ENCODE measurements around the gene TMEM106C. TPM values are rescaled to one million over a fixed set of nuclear protein-coding genes. Genes with fewer than 3 reads are reported as not detected.
A peak's percentile ranks its signal among the peaks of the same experiment; 100 is the strongest.

Gene TMEM106C
- total and polyA plus RNA-seq, 2 of the 13 experiments (the other 11 are each of a cell fraction or from before 2014, with no cell fraction given): 132 to 192 TPM

DNA sequence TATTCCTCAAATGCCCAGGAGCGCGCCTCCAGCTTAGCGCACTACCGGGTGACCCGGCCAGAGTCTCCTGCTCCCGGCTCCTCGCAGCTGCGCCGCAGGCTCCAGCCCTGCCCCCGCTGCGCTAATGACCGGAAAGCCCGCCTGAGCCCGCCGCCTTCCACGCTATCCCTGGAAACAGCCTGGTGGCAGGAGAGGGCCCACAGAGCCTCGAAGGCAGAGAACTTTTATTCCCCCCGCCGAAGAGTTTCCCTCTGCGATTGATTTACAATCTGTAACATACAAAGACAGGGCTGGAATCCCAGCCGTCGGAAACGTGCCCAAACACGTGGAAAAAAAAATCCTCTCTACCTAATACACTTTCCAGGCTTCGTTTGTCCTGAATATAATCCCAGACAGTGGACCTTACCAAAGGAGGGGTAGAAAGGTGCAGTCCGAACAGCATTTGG is 39.4 kb downstream of the TMEM106C start (continued):
- peak; percentile 59; the same call in 1 of the 2 replicates for TF ChIP-seq GABPB1 (CRISPR knock-in tag; IDR thresholded peaks at IDR 0.05)
- TF ChIP-seq RBFOX2 (IDR thresholded peaks at IDR 0.05; ENCODE audit: low read depth, low read length): peak; percentile 58; the same call in 1 of the 2 replicates
- TF ChIP-seq KDM2A (CRISPR knock-in tag; IDR thresholded peaks at IDR 0.05; ENCODE audit: borderline replicate concordance, low read depth): no peak
- TF ChIP-seq ZC3H4 (CRISPR knock-in tag; IDR thresholded peaks at IDR 0.05; ENCODE audit: borderline replicate concordance): no peak
- 0 out of 2 replicates have a peak, but pooled peaks have one; percentile 42 for TF ChIP-seq ZNF430 (CRISPR knock-in tag; IDR thresholded peaks at IDR 0.05)

DNA sequence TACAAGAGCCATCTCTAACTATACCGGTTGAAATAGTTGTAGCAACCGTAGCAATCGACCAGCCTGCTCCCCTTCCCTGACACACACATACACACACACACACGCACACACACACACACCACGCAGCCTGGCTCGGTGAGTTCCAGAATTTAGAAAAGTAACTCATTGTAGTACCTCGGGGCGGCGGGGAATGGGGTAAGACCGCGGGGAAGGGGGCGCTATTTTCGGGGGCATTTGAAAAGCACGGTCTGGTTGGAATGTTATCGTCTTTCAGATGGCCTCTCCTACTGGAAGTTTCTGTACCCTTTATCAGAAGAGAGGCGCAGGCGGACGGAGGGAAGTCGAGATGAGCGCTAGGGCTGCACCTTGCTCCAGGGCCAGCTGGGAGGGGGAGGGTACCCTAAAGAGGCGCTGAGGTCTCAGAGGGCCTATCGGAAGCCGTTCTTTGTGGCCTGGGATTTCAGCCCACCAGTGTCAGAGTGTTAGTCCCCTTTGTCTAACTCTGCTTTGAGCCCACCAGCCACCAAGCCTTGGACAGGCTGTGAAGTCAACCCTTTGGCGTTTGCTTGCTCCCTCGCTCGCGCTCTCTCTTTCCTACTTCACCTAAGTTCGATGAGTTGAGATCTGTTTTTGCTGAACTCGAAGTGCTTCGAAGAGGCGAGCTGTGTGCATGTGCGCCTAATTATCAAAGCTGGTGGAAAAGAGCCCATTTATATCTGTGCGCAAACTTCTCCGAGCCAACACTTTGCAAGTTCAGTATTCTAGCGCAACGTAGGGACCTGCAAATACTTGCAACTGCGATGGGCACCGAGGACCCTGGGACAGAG is 40.0 kb downstream of the TMEM106C start:
- Histone ChIP-seq H4K20me1 (ENCODE audit: insufficient read depth, low read length) (no peaks in the 10 kb centered on the region), H3K4me3 (replicated peaks in 1 of 3; ENCODE audit: insufficient read depth in 1 of 3, low read depth in 2 of 3, low read length in 3 of 3) (peak overlapping the region; percentile 40 to 64 (median 50); a peak in 4 of 6 replicates), H3K9me3 (ENCODE audit: low read length) (no peaks in the 10 kb centered on the region), H3K9ac (ENCODE audit: insufficient read depth, low read depth, low read length) (no peak overlapping the region), H3K4me2 (ENCODE audit: low read depth, low read length) (peak overlapping the region; percentile 73), H3K27me3 (ENCODE audit: control insufficient read depth in 1 of 2, insufficient read depth in 2 of 2, low read length in 2 of 2) (peaks cover 6 to 53% of the 10 kb centered on the region in 2 experiments), H3K4me1 (ENCODE audit: insufficient read depth, low read length) (peaks cover 57% of the 10 kb centered on the region), H3K36me3 (replicated peaks in 1 of 2; ENCODE audit: control insufficient read depth in 1 of 2, insufficient read depth in 2 of 2, low read length in 2 of 2) (no peaks in the 10 kb centered on the region), H3K79me2 (ENCODE audit: insufficient read depth, low read length) (no peaks in the 10 kb centered on the region), H3K27ac (ENCODE audit: extremely low read length, insufficient read depth, low read length) (no peak overlapping the region), H2AFZ (ENCODE audit: low read length) (no peak overlapping the region)
- intact Hi-C loops (cut with micrococcal nuclease; ENCODE audit: unreplicated experiment) (loop anchor here (2.0 to 10.0 kb wide), 3 partner anchors 19 to 101 kb away; partner anchors contain the start of gene SENP1), in situ Hi-C loops (cut with HindIII; ENCODE audit: extremely low pct_ligation_motif_present, low pct_unique_long_range_greater_than_20kb) (no loop called here)
- FAIRE-seq (no peak), DNase-seq (ENCODE audit: low spot score) (no peak), ATAC-seq (peak; percentile 17)
- ChIA-PET CTCF (ENCODE audit: low intra/inter-chr PET ratio, low total read pairs) (no interaction called here), POLR2A (no interaction called here)
- TF ChIP-seq, protein P1, sequence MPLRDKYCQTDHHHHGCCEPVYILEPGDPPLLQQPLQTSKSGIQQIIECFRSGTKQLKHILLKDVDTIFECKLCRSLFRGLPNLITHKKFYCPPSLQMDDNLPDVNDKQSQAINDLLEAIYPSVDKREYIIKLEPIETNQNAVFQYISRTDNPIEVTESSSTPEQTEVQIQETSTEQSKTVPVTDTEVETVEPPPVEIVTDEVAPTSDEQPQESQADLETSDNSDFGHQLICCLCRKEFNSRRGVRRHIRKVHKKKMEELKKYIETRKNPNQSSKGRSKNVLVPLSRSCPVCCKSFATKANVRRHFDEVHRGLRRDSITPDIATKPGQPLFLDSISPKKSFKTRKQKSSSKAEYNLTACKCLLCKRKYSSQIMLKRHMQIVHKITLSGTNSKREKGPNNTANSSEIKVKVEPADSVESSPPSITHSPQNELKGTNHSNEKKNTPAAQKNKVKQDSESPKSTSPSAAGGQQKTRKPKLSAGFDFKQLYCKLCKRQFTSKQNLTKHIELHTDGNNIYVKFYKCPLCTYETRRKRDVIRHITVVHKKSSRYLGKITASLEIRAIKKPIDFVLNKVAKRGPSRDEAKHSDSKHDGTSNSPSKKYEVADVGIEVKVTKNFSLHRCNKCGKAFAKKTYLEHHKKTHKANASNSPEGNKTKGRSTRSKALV (CRISPR knock-in tag; IDR thresholded peaks at IDR 0.05): peak; percentile 69; the same call in 1 of the 2 replicates
- TF ChIP-seq, protein P2, sequence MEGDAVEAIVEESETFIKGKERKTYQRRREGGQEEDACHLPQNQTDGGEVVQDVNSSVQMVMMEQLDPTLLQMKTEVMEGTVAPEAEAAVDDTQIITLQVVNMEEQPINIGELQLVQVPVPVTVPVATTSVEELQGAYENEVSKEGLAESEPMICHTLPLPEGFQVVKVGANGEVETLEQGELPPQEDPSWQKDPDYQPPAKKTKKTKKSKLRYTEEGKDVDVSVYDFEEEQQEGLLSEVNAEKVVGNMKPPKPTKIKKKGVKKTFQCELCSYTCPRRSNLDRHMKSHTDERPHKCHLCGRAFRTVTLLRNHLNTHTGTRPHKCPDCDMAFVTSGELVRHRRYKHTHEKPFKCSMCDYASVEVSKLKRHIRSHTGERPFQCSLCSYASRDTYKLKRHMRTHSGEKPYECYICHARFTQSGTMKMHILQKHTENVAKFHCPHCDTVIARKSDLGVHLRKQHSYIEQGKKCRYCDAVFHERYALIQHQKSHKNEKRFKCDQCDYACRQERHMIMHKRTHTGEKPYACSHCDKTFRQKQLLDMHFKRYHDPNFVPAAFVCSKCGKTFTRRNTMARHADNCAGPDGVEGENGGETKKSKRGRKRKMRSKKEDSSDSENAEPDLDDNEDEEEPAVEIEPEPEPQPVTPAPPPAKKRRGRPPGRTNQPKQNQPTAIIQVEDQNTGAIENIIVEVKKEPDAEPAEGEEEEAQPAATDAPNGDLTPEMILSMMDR (CRISPR knock-in tag; IDR thresholded peaks at IDR 0.05): peak; percentile 16; the same call in 1 of the 2 replicates
- no peak for TF ChIP-seq ZNF558 (CRISPR knock-in tag; IDR thresholded peaks at IDR 0.05; ENCODE audit: borderline replicate concordance)
- WGBS (ENCODE audit: low lambda C conversion rate): 7% methylated on average over 29 of the region's 38 CpGs
- BruUV-seq (replicated peaks): TSS peak; percentile 52

Data from HepG2 (cell line).